ENCODE results near the gene TSKU. TPM values are rescaled to one million over a fixed set of nuclear protein-coding genes. Genes with fewer than 3 reads are reported as not detected.

TSKU gene
- polyA plus RNA-seq, 1 of the 3 experiments (the other 2 are of a cell fraction), result 20.7 TPM

GRCh38 chr11:76765863-76766350 is 17.2 kb upstream of the TSKU start:
- H3K36me3 ChIP-seq (replicated peaks in 1 of 2; ENCODE audit: control insufficient read depth in 1 of 2, insufficient read depth in 2 of 2, low read length in 1 of 2), result no peaks in the 10 kb centered on the region
- H3K9me2 ChIP-seq, result no peaks in the 10 kb centered on the region
- no peaks in the 10 kb centered on the region for H3F3A ChIP-seq (replicated peaks; ENCODE audit: insufficient read depth)
- H3K9me3 ChIP-seq, result no peaks in the 10 kb centered on the region
- ChIA-PET CTCF (interaction anchor here (0.8 kb wide), 1 partner anchor 32 kb away, joined by 3 read pairs; no protein-coding TSS in a partner anchor), POLR2A (no interaction called here)
- DNase-seq, result no peak
- no peak for TF ChIP-seq YY1 (IDR thresholded peaks at IDR 0.05; ENCODE audit: low read depth)
- no peak for TF ChIP-seq FOSL2 (IDR thresholded peaks at IDR 0.05; ENCODE audit: borderline replicate concordance, low read depth)
- no peak for TF ChIP-seq SIN3A (IDR thresholded peaks at IDR 0.05; ENCODE audit: borderline replicate concordance, low read depth, low read length)
- no peak for TF ChIP-seq FOXJ3 (CRISPR knock-in tag; IDR thresholded peaks at IDR 0.05)
- no peak for TF ChIP-seq TAF1 (IDR thresholded peaks at IDR 0.05; ENCODE audit: borderline replicate concordance, low read depth, low read length)
- TF ChIP-seq GABPA (IDR thresholded peaks at IDR 0.05; ENCODE audit: low read depth), result no peak
- no peak for TF ChIP-seq MXI1 (IDR thresholded peaks at IDR 0.05; ENCODE audit: low read depth, low read length)
- no peak for TF ChIP-seq USF2 (IDR thresholded peaks at IDR 0.05; ENCODE audit: borderline replicate concordance, low read depth, low read length)
- no peak for TF ChIP-seq CTCF (IDR thresholded peaks at IDR 0.05)
- no peak for TF ChIP-seq REST (IDR thresholded peaks at IDR 0.05; ENCODE audit: low read depth, low read length)
- no peak for TF ChIP-seq TEAD4 (IDR thresholded peaks at IDR 0.05; ENCODE audit: borderline replicate concordance, insufficient read depth)
- no peak for TF ChIP-seq CHD2 (IDR thresholded peaks at IDR 0.05; ENCODE audit: low read length, partially characterized antibody)
- TF ChIP-seq FOXM1 (IDR thresholded peaks at IDR 0.05; ENCODE audit: low read depth), result no peak
- no peak for TF ChIP-seq RCOR1 (IDR thresholded peaks at IDR 0.05; ENCODE audit: low read length)
- no peak for TF ChIP-seq MEF2A (IDR thresholded peaks at IDR 0.05; ENCODE audit: borderline replicate concordance, low read depth)
- TF ChIP-seq ZBTB33 (IDR thresholded peaks at IDR 0.05; ENCODE audit: borderline replicate concordance, low read depth), result no peak
- TF ChIP-seq RXRA (IDR thresholded peaks at IDR 0.05; ENCODE audit: borderline replicate concordance, low read depth), result no peak
- H2AFZ ChIP-seq (ENCODE audit: low read depth), result no peak overlapping the region
- no peaks in the 10 kb centered on the region for H3K79me2 ChIP-seq (ENCODE audit: insufficient read depth)
- H3K4me3 ChIP-seq (ENCODE audit: low read depth in 2 of 2, low read length in 1 of 2), result no peak overlapping the region
- peaks cover 21 to 22% of the 10 kb centered on the region in 2 experiments; a peak in 3 of 4 replicates for H3K4me1 ChIP-seq (ENCODE audit: control insufficient read depth in 1 of 2, insufficient read depth in 2 of 2, low read depth in 1 of 2, low read length in 1 of 2)
- no peaks in the 10 kb centered on the region for H4K20me1 ChIP-seq (ENCODE audit: insufficient read depth)
- no peak overlapping the region for H3K9ac ChIP-seq
- no peak overlapping the region for H3K27ac ChIP-seq (ENCODE audit: low read depth in 2 of 2, low read length in 1 of 2)
- H3K4me2 ChIP-seq, result no peak overlapping the region
- no peaks in the 10 kb centered on the region for H3K27me3 ChIP-seq (ENCODE audit: insufficient read depth)
- WGBS (ENCODE audit: low lambda C conversion rate), result 81% methylated on average over 5 of the region's 5 CpGs

All from SK-N-SH (cell line).